ENCODE measurements around the gene HTT.

Gene HTT

DNA sequence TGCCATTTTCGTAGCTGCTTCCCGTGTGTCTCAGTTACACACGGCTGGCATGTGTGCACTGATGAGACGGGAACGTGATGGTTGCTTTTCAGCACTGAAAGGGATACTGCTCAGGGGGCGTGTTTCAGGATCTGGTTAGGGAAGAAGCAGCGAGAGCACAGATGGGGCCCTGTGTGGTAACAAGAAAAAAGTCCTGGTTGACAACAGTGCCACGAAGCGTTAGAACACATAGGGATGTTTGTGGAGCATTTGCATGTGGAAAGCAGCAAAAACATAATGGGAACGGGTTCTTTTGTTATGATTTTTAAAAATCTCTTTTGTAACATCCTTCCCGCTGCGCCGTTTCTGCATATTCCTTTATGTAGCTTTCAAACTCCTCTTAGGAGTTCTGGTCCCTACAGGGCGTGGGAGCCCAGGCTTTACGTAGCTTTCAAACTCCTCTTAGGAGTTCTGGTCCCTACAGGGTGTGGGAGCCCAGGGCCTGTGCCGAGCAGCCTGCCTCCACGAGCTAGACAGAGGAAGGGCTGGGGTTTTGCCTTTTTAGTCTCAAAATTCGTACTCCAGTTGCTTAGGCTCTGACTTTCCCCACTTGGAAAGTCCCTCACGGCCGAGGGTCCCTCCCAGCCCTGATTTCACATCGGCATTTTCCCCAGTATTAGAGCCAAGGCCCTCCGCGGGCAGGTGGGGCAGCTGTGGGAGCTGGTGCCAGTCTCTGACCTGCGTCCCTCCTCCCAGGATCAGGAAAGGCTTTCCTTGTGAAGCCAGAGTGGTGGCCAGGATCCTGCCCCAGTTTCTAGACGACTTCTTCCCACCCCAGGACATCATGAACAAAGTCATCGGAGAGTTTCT is 163.5 kb downstream of the HTT start:
- DNase-seq, result no peak

GRCh38 chr4:3238721-3239120 is 164.2 kb downstream of the HTT start:
- no peak for DNase-seq

GRCh38 chr4:3239303-3239702 is 164.8 kb downstream of the HTT start:
- DNase-seq, result no peak

DNA sequence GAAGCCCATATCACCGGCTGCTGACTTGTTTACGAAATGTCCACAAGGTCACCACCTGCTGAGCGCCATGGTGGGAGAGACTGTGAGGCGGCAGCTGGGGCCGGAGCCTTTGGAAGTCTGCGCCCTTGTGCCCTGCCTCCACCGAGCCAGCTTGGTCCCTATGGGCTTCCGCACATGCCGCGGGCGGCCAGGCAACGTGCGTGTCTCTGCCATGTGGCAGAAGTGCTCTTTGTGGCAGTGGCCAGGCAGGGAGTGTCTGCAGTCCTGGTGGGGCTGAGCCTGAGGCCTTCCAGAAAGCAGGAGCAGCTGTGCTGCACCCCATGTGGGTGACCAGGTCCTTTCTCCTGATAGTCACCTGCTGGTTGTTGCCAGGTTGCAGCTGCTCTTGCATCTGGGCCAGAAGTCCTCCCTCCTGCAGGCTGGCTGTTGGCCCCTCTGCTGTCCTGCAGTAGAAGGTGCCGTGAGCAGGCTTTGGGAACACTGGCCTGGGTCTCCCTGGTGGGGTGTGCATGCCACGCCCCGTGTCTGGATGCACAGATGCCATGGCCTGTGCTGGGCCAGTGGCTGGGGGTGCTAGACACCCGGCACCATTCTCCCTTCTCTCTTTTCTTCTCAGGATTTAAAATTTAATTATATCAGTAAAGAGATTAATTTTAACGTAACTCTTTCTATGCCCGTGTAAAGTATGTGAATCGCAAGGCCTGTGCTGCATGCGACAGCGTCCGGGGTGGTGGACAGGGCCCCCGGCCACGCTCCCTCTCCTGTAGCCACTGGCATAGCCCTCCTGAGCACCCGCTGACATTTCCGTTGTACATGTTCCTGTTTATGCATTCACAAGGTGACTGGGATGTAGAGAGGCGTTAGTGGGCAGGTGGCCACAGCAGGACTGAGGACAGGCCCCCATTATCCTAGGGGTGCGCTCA is 165.8 kb downstream of the HTT start:
- DNase-seq, result no peak

DNA sequence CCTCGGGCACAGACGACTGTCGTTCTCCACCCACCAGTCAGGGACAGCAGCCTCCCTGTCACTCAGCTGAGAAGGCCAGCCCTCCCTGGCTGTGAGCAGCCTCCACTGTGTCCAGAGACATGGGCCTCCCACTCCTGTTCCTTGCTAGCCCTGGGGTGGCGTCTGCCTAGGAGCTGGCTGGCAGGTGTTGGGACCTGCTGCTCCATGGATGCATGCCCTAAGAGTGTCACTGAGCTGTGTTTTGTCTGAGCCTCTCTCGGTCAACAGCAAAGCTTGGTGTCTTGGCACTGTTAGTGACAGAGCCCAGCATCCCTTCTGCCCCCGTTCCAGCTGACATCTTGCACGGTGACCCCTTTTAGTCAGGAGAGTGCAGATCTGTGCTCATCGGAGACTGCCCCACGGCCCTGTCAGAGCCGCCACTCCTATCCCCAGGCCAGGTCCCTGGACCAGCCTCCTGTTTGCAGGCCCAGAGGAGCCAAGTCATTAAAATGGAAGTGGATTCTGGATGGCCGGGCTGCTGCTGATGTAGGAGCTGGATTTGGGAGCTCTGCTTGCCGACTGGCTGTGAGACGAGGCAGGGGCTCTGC is 166.5 kb downstream of the HTT start:
- no peak for DNase-seq

GRCh38 chr4:3241898-3242524 is 167.5 kb downstream of the HTT start:
- no peak for DNase-seq

DNA sequence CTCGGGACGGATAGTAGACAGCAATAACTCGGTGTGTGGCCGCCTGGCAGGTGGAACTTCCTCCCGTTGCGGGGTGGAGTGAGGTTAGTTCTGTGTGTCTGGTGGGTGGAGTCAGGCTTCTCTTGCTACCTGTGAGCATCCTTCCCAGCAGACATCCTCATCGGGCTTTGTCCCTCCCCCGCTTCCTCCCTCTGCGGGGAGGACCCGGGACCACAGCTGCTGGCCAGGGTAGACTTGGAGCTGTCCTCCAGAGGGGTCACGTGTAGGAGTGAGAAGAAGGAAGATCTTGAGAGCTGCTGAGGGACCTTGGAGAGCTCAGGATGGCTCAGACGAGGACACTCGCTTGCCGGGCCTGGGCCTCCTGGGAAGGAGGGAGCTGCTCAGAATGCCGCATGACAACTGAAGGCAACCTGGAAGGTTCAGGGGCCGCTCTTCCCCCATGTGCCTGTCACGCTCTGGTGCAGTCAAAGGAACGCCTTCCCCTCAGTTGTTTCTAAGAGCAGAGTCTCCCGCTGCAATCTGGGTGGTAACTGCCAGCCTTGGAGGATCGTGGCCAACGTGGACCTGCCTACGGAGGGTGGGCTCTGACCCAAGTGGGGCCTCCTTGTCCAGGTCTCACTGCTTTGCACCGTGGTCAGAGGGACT is 168.8 kb downstream of the HTT start:
- DNase-seq, result no peak

DNA sequence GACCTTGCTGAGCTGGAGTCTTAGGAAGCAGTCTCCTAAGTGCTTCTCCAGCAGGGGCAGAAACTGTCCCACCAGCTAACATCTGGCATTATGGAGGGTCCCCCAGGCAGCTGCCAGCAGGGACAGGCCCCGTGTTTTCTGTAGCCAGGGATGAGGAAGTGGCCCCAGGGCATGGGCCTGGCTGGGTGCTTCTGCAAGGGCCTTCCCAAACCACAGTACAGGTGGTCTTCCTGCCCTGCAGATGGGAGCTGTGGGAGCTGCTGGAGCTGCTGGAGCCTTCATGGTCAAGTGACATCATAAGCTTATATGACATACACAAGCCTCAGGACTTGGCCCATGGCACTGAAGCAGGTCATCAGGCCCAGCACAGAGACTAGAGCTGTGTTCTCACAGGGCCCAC is 169.5 kb downstream of the HTT start:
- DNase-seq, result no peak

- DNase-seq, result no peak
Observed at GRCh38 chr4:3244747-3245146, 170.3 kb downstream of the HTT start.

- no peak for DNase-seq
Observed at GRCh38 chr4:3245676-3246075, 171.2 kb downstream of the HTT start.

DNA sequence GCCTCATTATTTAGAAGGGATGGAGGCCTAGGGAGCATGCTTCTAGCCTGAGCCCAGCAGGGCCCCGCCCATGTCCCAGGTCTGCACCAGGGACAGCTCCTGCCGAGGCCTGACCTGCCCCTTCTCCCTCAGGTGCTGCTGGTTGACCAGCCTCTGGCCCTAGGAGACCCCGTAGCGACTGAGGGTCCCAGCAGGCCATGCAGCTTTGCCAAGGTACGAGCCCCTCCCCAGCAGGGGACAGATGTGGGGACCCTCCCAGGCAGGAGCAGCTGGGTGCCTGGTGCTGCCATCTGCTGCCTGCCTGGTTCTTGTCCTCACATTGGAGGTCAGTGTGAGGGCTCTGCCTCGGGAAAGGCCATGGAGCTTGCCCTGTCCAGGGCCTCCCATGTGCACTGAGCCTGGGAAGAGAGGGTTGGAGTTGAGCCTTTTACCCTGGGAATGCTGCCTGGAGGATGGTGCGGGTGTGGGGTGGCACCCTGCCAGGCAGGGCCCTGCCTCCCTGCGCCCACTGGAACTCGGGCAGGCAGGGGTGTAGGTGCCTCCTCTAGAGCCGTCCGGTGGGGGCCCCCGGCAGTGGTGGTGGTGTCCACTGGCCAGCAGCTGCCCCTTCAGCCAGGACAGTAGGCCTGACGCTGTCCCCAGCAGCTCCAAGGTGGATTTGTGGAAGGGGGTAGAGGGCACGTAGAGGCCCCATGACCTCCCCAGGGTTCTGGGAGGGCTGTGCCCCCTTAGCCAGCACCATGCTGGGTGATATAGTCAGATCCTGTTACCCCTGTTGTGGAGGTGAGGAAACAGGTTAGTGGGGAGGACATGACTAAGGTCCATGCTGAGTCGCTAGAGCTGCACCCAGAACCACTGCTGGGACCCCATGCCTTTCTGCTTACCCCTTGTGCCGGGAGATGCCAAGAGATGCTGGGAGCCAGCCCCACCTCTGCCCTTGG is 172.2 kb downstream of the HTT start:
- no peak for DNase-seq

GRCh38 chr4:3247399-3248177 is 173.1 kb downstream of the HTT start:
- DNase-seq, result no peak

DNA sequence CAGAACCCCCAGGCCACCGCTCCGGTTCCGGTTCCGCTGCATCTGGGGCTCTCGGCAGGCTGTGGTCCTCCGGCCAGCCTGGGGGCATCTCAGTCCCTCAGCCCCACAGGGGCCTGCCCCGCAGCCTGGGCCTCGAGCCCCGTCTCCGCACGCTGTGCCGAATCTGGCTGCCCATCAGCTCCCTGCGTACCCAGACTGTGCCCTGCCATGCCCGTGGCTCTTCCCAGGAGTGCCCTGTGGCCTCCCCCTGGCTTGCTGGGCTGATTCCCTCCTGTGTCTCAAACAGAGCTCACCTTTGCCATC is 173.6 kb downstream of the HTT start:
- DNase-seq, result no peak

DNA sequence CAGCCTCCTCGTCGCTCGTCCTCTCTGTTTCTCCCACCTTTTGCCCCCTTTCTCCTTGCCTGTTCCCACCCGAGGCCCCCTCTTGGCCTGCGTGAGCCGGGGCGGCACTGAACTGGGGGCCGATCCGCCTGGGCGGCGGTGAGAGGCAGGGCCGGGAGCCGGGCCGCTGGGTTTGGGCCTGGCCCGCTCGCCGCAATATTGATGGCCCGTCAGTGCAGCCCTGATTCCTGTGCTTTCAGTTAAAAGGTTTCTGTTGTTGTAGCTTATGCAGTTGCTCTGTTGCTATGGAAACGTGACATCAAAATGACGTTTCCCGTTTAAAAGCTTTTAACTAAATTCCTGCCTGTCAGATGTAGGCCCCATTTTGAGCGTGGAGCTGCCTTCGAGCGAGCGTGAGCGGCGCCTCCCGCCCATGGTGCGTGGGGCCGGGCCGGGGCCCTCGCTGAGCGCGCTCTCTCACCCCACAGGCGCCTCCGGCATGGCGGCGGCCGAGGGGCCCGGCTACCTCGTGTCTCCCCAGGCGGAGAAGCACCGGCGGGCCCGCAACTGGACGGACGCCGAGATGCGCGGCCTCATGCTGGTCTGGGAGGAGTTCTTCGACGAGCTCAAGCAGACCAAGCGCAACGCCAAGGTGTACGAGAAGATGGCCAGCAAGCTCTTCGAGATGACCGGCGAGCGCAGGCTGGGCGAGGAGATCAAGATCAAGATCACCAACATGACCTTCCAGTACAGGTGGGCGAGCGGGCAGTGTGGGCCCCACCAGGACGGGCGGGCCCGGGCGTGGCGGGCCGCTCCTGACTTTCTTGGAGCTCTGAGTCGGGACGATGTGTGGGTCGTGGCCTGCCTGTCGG is 174.6 kb downstream of the HTT start, which contains the start of gene MSANTD1:
MSANTD1 (plus strand) TSS at position 349 of the 851 bp plus-strand sequence; CDS start at position 413, 64 bp downstream.
- DNase-seq, result peak in 1 of 4 experiments; percentile 16

GRCh38 chr4:3249711-3250437 is 175.4 kb downstream of the HTT start:
- no peak for DNase-seq

DNA sequence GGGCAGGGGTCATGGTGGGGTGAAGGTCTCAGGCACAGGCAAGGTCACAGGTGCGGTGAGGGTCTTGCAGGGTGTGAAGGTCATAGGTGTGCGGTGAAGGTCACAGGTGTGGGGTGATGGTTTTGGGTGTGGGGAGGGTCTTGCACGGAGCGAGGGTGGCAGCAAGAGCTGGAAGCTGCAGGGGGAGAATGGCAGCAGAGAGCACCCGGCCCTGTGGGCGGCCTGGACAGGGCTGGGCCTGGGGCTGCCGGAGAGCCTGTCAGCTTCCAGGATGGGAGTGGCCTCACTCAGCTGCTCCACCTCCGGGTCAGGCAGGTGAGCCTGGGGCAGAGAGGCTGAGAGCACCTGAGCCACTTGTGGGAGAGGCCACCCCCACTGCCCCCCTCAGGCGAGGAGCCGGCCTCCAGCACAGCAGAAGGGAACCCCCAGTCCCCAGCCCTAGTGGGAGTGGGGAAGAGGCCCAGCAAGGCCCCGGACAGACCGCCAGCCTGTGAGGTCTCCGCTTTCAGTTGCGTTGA is 176.0 kb downstream of the HTT start:
- no peak for DNase-seq

DNA sequence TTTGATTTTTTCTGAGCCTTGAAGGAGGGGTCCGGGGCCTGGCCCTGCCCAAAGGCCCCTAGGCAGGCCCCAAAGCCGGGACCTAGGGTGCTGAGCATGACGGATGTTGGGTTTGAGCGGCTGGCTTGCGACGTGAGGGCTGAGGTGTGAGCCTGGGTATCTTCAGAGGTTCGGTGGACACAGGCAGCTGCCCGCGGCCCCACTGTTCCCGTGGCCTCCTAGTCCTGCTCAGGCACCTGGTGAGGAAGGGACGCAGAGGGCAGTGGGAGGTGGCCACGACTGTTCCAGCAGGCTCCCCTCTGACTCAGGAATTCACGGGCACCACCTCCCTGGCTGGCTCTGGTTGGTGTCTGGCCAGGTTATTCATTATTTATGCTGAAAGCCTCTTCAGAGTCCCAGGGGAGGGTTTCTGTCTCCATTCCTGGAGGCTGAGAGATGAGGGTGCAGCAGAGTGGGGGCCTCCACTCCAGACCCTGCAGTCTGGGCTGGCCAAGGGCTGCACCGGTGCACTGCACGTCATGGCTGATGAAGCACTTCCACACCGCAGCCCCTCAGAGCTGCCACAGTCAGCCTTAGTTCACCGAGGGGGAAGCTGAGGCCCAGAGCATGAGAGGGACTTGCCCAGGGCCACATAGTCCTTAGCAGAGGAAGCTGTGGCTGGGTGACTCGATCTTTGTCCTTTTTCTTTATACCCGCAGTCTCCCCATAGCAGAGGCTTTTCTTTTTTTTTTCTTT is 176.6 kb downstream of the HTT start:
- no peak for DNase-seq

Measured in suppressor macrophage (primary cell).